ENCODE results near the gene RAD51B. TPM values are rescaled to one million over a fixed set of nuclear protein-coding genes. Genes with fewer than 3 reads are reported as not detected.

Gene RAD51B
- total RNA-seq, 1 donor from 2014 or later: 25.1 TPM

GRCh38 chr14:68349900-68350629, 530.5 kb downstream of the RAD51B start:
- Mint-ChIP-seq H3K4me1 (ENCODE audit: low read depth) (no peaks in the 10 kb centered on the region), H3K36me3 (ENCODE audit: low read depth) (peaks cover 5% of the 10 kb centered on the region), H3K27ac (no peak overlapping the region), H3K4me3 (ENCODE audit: low read depth) (no peak overlapping the region), H3K27me3 (ENCODE audit: low read depth) (no peaks in the 10 kb centered on the region), H3K9me3 (peaks cover 13% of the 10 kb centered on the region)
- DNase-seq (ENCODE audit: low spot score): no peak
- intact Hi-C loops (cut with micrococcal nuclease): no loop called here

GRCh38 chr14:68355415-68355814, 535.8 kb downstream of the RAD51B start:
- Mint-ChIP-seq H3K4me1 (ENCODE audit: low read depth) (no peaks in the 10 kb centered on the region), H3K27me3 (ENCODE audit: low read depth) (no peaks in the 10 kb centered on the region), H3K27ac (no peak overlapping the region), H3K9me3 (no peaks in the 10 kb centered on the region), H3K36me3 (ENCODE audit: low read depth) (no peaks in the 10 kb centered on the region), H3K4me3 (ENCODE audit: low read depth) (no peak overlapping the region)
- intact Hi-C loops (cut with micrococcal nuclease): no loop called here
- no peak for DNase-seq (ENCODE audit: low spot score)

- H3K9me3 Mint-ChIP-seq: no peaks in the 10 kb centered on the region
- no peaks in the 10 kb centered on the region for H3K36me3 Mint-ChIP-seq (ENCODE audit: low read depth)
- no peaks in the 10 kb centered on the region for H3K27me3 Mint-ChIP-seq (ENCODE audit: low read depth)
- H3K27ac Mint-ChIP-seq: no peak overlapping the region
- no peaks in the 10 kb centered on the region for H3K4me1 Mint-ChIP-seq (ENCODE audit: low read depth)
- intact Hi-C loops (cut with micrococcal nuclease): no loop called here
- H3K4me3 Mint-ChIP-seq (ENCODE audit: low read depth): no peak overlapping the region
- no peak for DNase-seq (ENCODE audit: low spot score)
Measured at GRCh38 chr14:68357777-68358176, 538.2 kb downstream of the RAD51B start.

- H3K4me1 Mint-ChIP-seq (ENCODE audit: low read depth): no peaks in the 10 kb centered on the region
- H3K27ac Mint-ChIP-seq: no peak overlapping the region
- no peaks in the 10 kb centered on the region for H3K36me3 Mint-ChIP-seq (ENCODE audit: low read depth)
Measured at GRCh38 chr14:68358500-68358899, 538.9 kb downstream of the RAD51B start.

GRCh38 chr14:68359022-68359836, 539.6 kb downstream of the RAD51B start:
- intact Hi-C loops (cut with micrococcal nuclease): no loop called here
- no peak for DNase-seq (ENCODE audit: low spot score)
- Mint-ChIP-seq H3K27ac (no peak overlapping the region), H3K9me3 (no peaks in the 10 kb centered on the region), H3K36me3 (ENCODE audit: low read depth) (no peaks in the 10 kb centered on the region), H3K27me3 (ENCODE audit: low read depth) (no peaks in the 10 kb centered on the region), H3K4me3 (ENCODE audit: low read depth) (no peak overlapping the region), H3K4me1 (ENCODE audit: low read depth) (no peaks in the 10 kb centered on the region)

More at GRCh38 chr14:68358500-68358899, 538.9 kb downstream of the RAD51B start:
- no peak overlapping the region for H3K4me3 Mint-ChIP-seq (ENCODE audit: low read depth)
- DNase-seq (ENCODE audit: low spot score): no peak
- H3K27me3 Mint-ChIP-seq (ENCODE audit: low read depth): no peaks in the 10 kb centered on the region
- no peaks in the 10 kb centered on the region for H3K9me3 Mint-ChIP-seq
- intact Hi-C loops (cut with micrococcal nuclease): no loop called here

GRCh38 chr14:68359837-68360552, 540.4 kb downstream of the RAD51B start:
- intact Hi-C loops (cut with micrococcal nuclease): no loop called here
- no peaks in the 10 kb centered on the region for H3K4me1 Mint-ChIP-seq (ENCODE audit: low read depth)
- no peak for DNase-seq (ENCODE audit: low spot score)
- H3K4me3 Mint-ChIP-seq (ENCODE audit: low read depth): no peak overlapping the region
- no peaks in the 10 kb centered on the region for H3K27me3 Mint-ChIP-seq (ENCODE audit: low read depth)
- no peaks in the 10 kb centered on the region for H3K36me3 Mint-ChIP-seq (ENCODE audit: low read depth)
- H3K9me3 Mint-ChIP-seq: no peaks in the 10 kb centered on the region
- H3K27ac Mint-ChIP-seq: no peak overlapping the region

GRCh38 chr14:68361231-68361630, 541.7 kb downstream of the RAD51B start:
- Mint-ChIP-seq H3K9me3 (no peaks in the 10 kb centered on the region), H3K4me1 (ENCODE audit: low read depth) (peaks cover 3% of the 10 kb centered on the region), H3K36me3 (ENCODE audit: low read depth) (no peaks in the 10 kb centered on the region), H3K4me3 (ENCODE audit: low read depth) (no peak overlapping the region), H3K27ac (no peak overlapping the region), H3K27me3 (ENCODE audit: low read depth) (no peaks in the 10 kb centered on the region)
- intact Hi-C loops (cut with micrococcal nuclease): no loop called here
- no peak for DNase-seq (ENCODE audit: low spot score)

- Mint-ChIP-seq H3K4me1 (ENCODE audit: low read depth) (peaks cover 3% of the 10 kb centered on the region), H3K36me3 (ENCODE audit: low read depth) (no peaks in the 10 kb centered on the region), H3K4me3 (ENCODE audit: low read depth) (no peak overlapping the region), H3K27me3 (ENCODE audit: low read depth) (no peaks in the 10 kb centered on the region), H3K9me3 (no peaks in the 10 kb centered on the region), H3K27ac (no peak overlapping the region)
- no peak for DNase-seq (ENCODE audit: low spot score)
- intact Hi-C loops (cut with micrococcal nuclease): no loop called here
Measured at GRCh38 chr14:68362846-68363245, 543.3 kb downstream of the RAD51B start.

- intact Hi-C loops (cut with micrococcal nuclease): no loop called here
- no peaks in the 10 kb centered on the region for H3K27me3 Mint-ChIP-seq (ENCODE audit: low read depth)
- no peak overlapping the region for H3K27ac Mint-ChIP-seq
- H3K4me3 Mint-ChIP-seq (ENCODE audit: low read depth): no peak overlapping the region
- H3K9me3 Mint-ChIP-seq: no peaks in the 10 kb centered on the region
- no peak for DNase-seq (ENCODE audit: low spot score)
- peaks cover 4% of the 10 kb centered on the region for H3K4me1 Mint-ChIP-seq (ENCODE audit: low read depth)
- H3K36me3 Mint-ChIP-seq (ENCODE audit: low read depth): no peaks in the 10 kb centered on the region
Measured at GRCh38 chr14:68363466-68363842, 543.9 kb downstream of the RAD51B start.

- Mint-ChIP-seq H3K27me3 (ENCODE audit: low read depth) (no peaks in the 10 kb centered on the region), H3K36me3 (ENCODE audit: low read depth) (no peaks in the 10 kb centered on the region), H3K4me1 (ENCODE audit: low read depth) (peaks cover 7% of the 10 kb centered on the region), H3K27ac (no peak overlapping the region), H3K9me3 (no peaks in the 10 kb centered on the region), H3K4me3 (ENCODE audit: low read depth) (no peak overlapping the region)
- no peak for DNase-seq (ENCODE audit: low spot score)
- intact Hi-C loops (cut with micrococcal nuclease): no loop called here
Measured at GRCh38 chr14:68363843-68364767, 544.5 kb downstream of the RAD51B start.

- peaks cover 11% of the 10 kb centered on the region for H3K4me1 Mint-ChIP-seq (ENCODE audit: low read depth)
- no peaks in the 10 kb centered on the region for H3K27me3 Mint-ChIP-seq (ENCODE audit: low read depth)
- no peaks in the 10 kb centered on the region for H3K36me3 Mint-ChIP-seq (ENCODE audit: low read depth)
- no peak for DNase-seq (ENCODE audit: low spot score)
- H3K9me3 Mint-ChIP-seq: no peaks in the 10 kb centered on the region
- H3K4me3 Mint-ChIP-seq (ENCODE audit: low read depth): no peak overlapping the region
- H3K27ac Mint-ChIP-seq: no peak overlapping the region
- intact Hi-C loops (cut with micrococcal nuclease): no loop called here
Measured at GRCh38 chr14:68364792-68365192, 545.2 kb downstream of the RAD51B start.

GRCh38 chr14:68365228-68365627, 545.6 kb downstream of the RAD51B start:
- H3K4me3 Mint-ChIP-seq (ENCODE audit: low read depth): no peak overlapping the region
- no peak for DNase-seq (ENCODE audit: low spot score)
- no peaks in the 10 kb centered on the region for H3K36me3 Mint-ChIP-seq (ENCODE audit: low read depth)
- H3K4me1 Mint-ChIP-seq (ENCODE audit: low read depth): peaks cover 12% of the 10 kb centered on the region
- no peaks in the 10 kb centered on the region for H3K27me3 Mint-ChIP-seq (ENCODE audit: low read depth)
- H3K9me3 Mint-ChIP-seq: no peaks in the 10 kb centered on the region
- intact Hi-C loops (cut with micrococcal nuclease): no loop called here
- H3K27ac Mint-ChIP-seq: no peak overlapping the region

Measured in activated T-helper 2 cell treated with anti-CD3 and anti-CD28 coated beads, Interferon-gamma antibody, Interleukin-2, Interleukin-4, amounts not matched to agents 10 μg/mL and 5 μg/mL and 100 μg/mL, durations not matched to agents 14 hours and 24 hours and 36 hours (primary cell).